HG02678 (cell line): ENCODE measurements around the gene PARD3B.
"Not testable (repeated sequence)": the region's sequence is repeated elsewhere in the genome, so short reads cannot be mapped to it uniquely, and the experiment has no call there.

Source experiments
- ATAC-seq: cut with Tn5 transposase; IDR thresholded peaks from one replicate; pipeline ENCODE4 v1.9.1; 2021; ENCODE audit warnings: mild to moderate bottlenecking, moderate library complexity; ENCODE audit not compliant: unreplicated experiment

The PARD3B gene

GRCh38 chr2:205473791-205474190, 928.5 kb downstream of the PARD3B start:
- no peak for ATAC-seq

DNA sequence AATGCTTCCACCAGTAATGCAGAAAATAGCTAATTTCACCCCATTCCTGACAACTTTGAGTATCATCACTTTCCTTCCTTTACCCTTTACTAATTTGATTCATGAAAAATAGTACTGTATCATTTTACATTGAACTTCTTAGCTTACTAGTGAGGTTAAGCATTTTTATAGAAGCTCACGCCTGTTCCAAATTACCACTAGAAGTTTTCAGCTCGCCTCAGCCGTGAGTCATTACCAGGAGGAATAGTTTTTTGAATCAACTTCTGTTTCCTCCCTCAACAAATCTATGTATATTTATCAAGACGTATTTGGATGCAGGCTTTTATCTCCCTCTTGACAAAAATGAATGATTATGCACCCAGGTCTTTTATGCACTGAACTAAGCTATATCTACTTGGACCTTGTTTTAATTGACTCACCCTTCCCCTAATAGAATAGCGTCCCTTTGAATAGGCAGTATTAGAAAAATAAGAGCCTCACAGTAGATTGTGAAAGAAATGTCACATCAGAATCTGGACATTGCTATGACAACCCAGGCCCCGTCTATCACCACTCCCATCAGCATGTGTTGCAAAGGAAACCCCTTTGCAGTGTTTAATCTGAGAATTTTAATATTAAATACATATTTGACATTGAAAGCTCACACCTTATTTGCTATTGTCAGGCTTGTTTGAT, 929.6 kb downstream of the PARD3B start:
- no peak for ATAC-seq

GRCh38 chr2:205475416-205475768, 930.1 kb downstream of the PARD3B start:
- ATAC-seq = no peak

- ATAC-seq = no peak
These were observed 931.9 kb downstream of the PARD3B start for GRCh38 chr2:205477016-205477705.

GRCh38 chr2:205481861-205482260, 936.6 kb downstream of the PARD3B start:
- ATAC-seq = no peak

- ATAC-seq = no peak
These were observed 937.3 kb downstream of the PARD3B start for GRCh38 chr2:205482399-205483081.

- no peak for ATAC-seq
These were observed 937.8 kb downstream of the PARD3B start for GRCh38 chr2:205483095-205483494.

DNA sequence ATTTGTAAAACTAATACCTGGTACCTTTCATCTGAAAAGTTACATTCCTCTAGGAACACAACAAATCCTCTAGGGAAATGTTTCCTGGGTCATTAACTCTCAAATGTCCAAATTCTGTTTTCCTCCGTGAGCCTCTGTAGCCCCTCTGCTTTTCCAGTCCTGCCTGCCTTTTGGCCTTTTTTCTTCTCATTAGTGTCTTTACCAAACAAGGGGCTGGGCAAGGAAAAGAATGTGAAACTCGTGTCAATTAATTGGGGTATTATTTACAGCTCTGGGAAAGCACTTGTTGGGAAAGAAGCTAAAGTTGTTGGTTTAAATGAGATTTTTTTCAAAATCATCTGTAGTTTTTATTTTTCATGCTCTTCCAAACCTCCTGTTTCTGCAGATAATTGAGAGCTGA, 938.9 kb downstream of the PARD3B start:
- no peak for ATAC-seq

GRCh38 chr2:205484764-205485163, 939.5 kb downstream of the PARD3B start:
- ATAC-seq = no peak

DNA sequence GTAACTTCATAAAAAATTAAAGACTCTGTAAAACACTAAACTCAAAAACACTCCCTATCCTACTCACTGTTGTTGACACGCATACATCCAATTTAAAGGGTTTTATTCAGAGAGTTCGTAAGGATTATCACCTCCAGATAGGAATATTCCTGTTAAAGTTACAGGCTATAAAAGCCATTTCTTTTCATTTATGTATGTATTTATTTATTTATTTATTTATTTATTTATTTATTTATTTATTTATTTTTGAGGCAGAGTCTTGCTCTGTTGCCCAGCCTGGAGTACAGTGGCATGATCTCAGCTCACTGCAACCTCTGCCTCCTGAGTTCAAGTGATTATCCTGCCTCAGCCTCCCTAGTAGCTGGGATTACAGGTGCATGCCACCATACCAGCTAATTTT, 948.3 kb downstream of the PARD3B start:
- ATAC-seq = not testable (repeated sequence)

GRCh38 chr2:205494537-205495235, 949.4 kb downstream of the PARD3B start:
- ATAC-seq = no peak

GRCh38 chr2:205495819-205496218, 950.5 kb downstream of the PARD3B start:
- ATAC-seq = no peak

DNA sequence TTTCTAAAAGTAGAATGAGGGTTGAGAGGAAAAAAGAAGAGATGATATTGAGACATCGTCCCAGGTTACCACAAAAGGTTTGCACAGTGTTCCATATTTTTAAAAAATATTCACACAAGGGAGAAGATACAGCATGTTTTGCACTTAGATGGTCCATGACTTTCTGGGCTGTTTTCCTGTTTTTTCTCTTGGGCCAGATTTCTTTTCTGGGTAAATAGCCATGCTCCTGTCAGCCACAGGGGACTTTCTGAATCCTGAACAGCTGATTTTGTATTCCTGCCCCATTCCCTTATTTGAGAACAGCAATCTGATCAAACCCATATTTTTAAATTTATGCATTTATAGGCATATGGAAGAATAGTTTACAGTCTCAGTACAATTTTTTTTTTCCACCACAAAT, 951.1 kb downstream of the PARD3B start:
- ATAC-seq = no peak

DNA sequence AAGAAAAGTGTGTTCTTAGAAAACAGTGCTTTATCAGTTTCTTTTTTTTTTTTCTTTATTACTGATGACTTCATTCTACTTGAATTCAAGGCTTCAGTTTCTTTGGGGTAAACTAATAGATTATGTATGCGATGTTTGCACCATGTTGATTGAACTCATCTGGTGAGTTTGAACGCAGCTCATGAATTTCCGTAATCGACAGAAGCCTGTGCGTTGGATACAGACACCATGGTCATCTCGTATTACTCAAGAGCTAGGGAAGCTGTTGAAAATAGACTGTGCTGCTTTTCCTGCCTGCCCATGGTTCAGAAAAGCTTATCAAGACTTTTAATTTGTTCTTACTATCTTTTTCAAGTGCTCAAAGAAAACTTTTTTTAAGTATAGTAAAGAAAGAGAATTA, 951.5 kb downstream of the PARD3B start:
- ATAC-seq = no peak

GRCh38 chr2:205499006-205499405, 953.7 kb downstream of the PARD3B start:
- ATAC-seq = no peak

GRCh38 chr2:205500065-205500464, 954.8 kb downstream of the PARD3B start:
- ATAC-seq = no peak

- ATAC-seq = no peak
These were observed 955.7 kb downstream of the PARD3B start for GRCh38 chr2:205500951-205501350.

- ATAC-seq = no peak
These were observed 956.6 kb downstream of the PARD3B start for GRCh38 chr2:205501826-205502225.

GRCh38 chr2:205505371-205505770, 960.1 kb downstream of the PARD3B start:
- no peak for ATAC-seq

DNA sequence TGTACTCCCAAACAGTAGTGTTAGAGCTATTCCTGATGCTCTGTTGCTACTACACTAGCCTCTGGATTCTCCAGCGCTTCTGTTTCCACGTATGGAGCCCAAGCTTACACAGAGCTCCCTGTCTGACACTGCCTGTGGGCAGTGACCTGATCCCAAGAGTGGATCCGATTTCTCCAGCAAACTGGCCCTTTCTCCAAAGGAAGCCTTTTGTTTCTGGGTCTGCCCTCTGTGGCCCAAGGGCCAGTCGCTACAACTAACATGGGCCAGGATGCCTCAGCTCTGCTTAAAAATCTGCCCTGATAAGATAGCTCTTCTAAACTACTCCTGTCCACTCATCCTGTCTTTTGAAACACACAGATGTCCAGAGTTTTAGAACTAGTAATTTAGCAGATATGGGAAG, 964.4 kb downstream of the PARD3B start:
- ATAC-seq = no peak

DNA sequence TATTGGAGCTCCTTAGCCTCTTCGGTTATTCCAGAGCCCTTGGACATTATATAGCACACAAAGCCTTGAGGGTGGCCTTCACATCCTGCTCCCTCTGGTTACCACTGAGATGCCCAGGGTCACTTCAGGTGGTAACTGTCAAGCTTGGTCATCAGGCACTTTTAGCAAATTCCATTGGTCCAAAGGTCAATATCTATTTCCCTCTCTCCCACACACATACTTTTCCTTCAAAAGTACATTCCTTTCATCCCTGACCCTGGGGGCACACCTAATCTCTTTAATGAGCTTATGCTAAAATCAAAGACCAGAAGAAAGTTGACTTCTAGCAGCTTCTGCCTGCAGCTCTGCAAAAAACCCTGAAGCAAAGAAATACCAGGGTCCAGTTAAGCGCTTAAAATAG, 965.1 kb downstream of the PARD3B start:
- ATAC-seq = no peak

DNA sequence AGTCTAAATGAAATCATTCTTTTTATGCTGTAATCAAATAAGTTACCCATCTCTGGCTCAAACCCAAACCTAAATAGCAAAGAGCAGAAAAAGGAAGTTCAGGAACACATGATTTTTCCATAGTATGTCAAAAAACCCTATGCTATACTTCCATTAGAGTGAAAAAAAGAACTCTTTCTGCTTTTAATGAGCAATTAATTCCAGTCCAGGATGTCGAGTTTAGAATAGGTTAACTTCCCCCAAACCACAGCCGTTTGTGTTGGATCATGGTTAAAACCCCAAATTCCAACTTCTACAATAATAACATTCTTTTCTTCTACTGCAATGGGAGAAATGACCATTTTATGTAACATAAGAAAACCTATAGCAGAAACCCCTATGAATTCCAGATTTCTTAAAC, 965.9 kb downstream of the PARD3B start:
- ATAC-seq = no peak
